WTC11 (cell line): ENCODE measurements around the gene TNP2. TPM values are rescaled to one million over a fixed set of nuclear protein-coding genes. Genes with fewer than 3 reads are reported as not detected.
A peak's percentile ranks its signal among the peaks of the same experiment; 100 is the strongest.

Source experiments
- ATAC-seq: fragments of 200-7000 bp; cut with Tn5 transposase; 2 replicates; pipeline ENCODE4 v1.10.0; 2021; ENCODE audit warnings: mild to moderate bottlenecking, moderate library complexity
- CTCF ChIA-PET: fragments of 300-600 bp; sonication (Branson Sonifier 250); formaldehyde crosslinking; loops from one replicate; lab custom pipeline; 2021; ENCODE audit warnings: antibody characterized with exemption; lab: Charles Lee
- POLR2A ChIA-PET: fragments of 350-600 bp; sonication (Branson Sonifier 250); formaldehyde crosslinking; loops from one replicate; lab custom pipeline; 2021; ENCODE audit warnings: antibody characterized with exemption; lab: Charles Lee
- DNase-seq: peaks from one replicate; pipeline ENCODE4 v3.0.0; 2021; ENCODE audit warnings: low spot score
- H3K27ac Mint-ChIP-seq: 2 replicates; pipeline ENCODE4 v1.8.0; 2021; ENCODE audit warnings: mixed read lengths
- H3K27me3 Mint-ChIP-seq: 2 replicates; pipeline ENCODE4 v1.8.0; 2021; ENCODE audit warnings: low read depth, mild to moderate bottlenecking, moderate library complexity, mixed read lengths
- H3K36me3 Mint-ChIP-seq: 2 replicates; pipeline ENCODE4 v1.8.0; 2021; ENCODE audit warnings: mixed read lengths
- H3K4me1 Mint-ChIP-seq: 2 replicates; pipeline ENCODE4 v1.8.0; 2022; ENCODE audit warnings: mixed read lengths
- H3K4me3 Mint-ChIP-seq: 2 replicates; pipeline ENCODE4 v1.8.0; 2021; ENCODE audit warnings: mild to moderate bottlenecking, moderate library complexity, mixed read lengths
- H3K9me3 Mint-ChIP-seq: 2 replicates; pipeline ENCODE4 v1.8.0; 2021; ENCODE audit warnings: mixed read lengths
- CREB1 ChIP-seq: sonication (generic); formaldehyde crosslinking; IDR thresholded peaks from 2 replicates; pipeline ENCODE4 v1.8.0; 2023; ENCODE audit warnings: mild to moderate bottlenecking, missing genetic modification reagents
- ETV6 ChIP-seq: sonication (generic); formaldehyde crosslinking; IDR thresholded peaks from 2 replicates; pipeline ENCODE4 v1.8.1; 2022; ENCODE audit warnings: mild to moderate bottlenecking, missing genetic modification reagents
- FOXJ3 ChIP-seq: sonication (generic); formaldehyde crosslinking; IDR thresholded peaks from 2 replicates; pipeline ENCODE4 v1.9.0; 2021; ENCODE audit warnings: missing genetic modification reagents, mild to moderate bottlenecking, borderline replicate concordance
- FOXP1 ChIP-seq: sonication (generic); formaldehyde crosslinking; IDR thresholded peaks from 2 replicates; pipeline ENCODE4 v1.8.0; 2022; ENCODE audit warnings: missing genetic modification reagents, mild to moderate bottlenecking, moderate library complexity, borderline replicate concordance
- FOXP4 ChIP-seq: sonication (generic); formaldehyde crosslinking; IDR thresholded peaks from 2 replicates; pipeline ENCODE4 v1.8.0; 2022; ENCODE audit warnings: mild to moderate bottlenecking, missing genetic modification reagents
- GABPB1 ChIP-seq: sonication (generic); formaldehyde crosslinking; IDR thresholded peaks from 2 replicates; pipeline ENCODE4 v1.8.1; 2023; ENCODE audit warnings: mild to moderate bottlenecking, missing genetic modification reagents
- GRHL2 ChIP-seq: fragments of 250-450 bp; sonication (Bioruptor Pico); IDR thresholded peaks from 2 replicates; pipeline ENCODE4 v1.8.0; 2022; ENCODE audit warnings: mild to moderate bottlenecking, moderate library complexity; ENCODE audit not compliant: insufficient replicate concordance, severe bottlenecking
- JUN ChIP-seq: sonication (generic); formaldehyde crosslinking; IDR thresholded peaks from 2 replicates; pipeline ENCODE4 v1.8.0; 2023; ENCODE audit warnings: mild to moderate bottlenecking, missing genetic modification reagents
- OVOL2 ChIP-seq: fragments of 250-450 bp; sonication (Bioruptor Pico); IDR thresholded peaks from 2 replicates; pipeline ENCODE4 v1.9.0; 2021; ENCODE audit warnings: mild to moderate bottlenecking, borderline replicate concordance
- RELA ChIP-seq: sonication (generic); formaldehyde crosslinking; IDR thresholded peaks from 2 replicates; pipeline ENCODE4 v1.8.1; 2022; ENCODE audit warnings: missing genetic modification reagents, mild to moderate bottlenecking, borderline replicate concordance
- SMAD4 ChIP-seq: sonication (generic); formaldehyde crosslinking; IDR thresholded peaks from 2 replicates; pipeline ENCODE4 v1.8.0; 2022; ENCODE audit warnings: mild to moderate bottlenecking, missing genetic modification reagents
- USF1 ChIP-seq: sonication (generic); formaldehyde crosslinking; IDR thresholded peaks from 2 replicates; pipeline ENCODE4 v1.8.0; 2022; ENCODE audit warnings: mild to moderate bottlenecking, missing genetic modification reagents
- ZBTB21 ChIP-seq: sonication (generic); formaldehyde crosslinking; IDR thresholded peaks from 2 replicates; pipeline ENCODE4 v1.8.1; 2023; ENCODE audit warnings: mild to moderate bottlenecking, missing genetic modification reagents, borderline replicate concordance
- ZNF121 ChIP-seq: sonication (generic); formaldehyde crosslinking; IDR thresholded peaks from 2 replicates; pipeline ENCODE4 v1.8.0; 2023; ENCODE audit warnings: missing genetic modification reagents
- ZNF138 ChIP-seq: sonication (generic); formaldehyde crosslinking; conservative IDR thresholded peaks from 2 replicates; pipeline ENCODE4 v1.8.1; 2022; ENCODE audit warnings: mild to moderate bottlenecking, moderate library complexity, missing genetic modification reagents
- ZNF416 ChIP-seq: fragments of 250-450 bp; sonication (Bioruptor Pico); IDR thresholded peaks from 2 replicates; pipeline ENCODE4 v1.9.0; 2021; ENCODE audit warnings: mild to moderate bottlenecking, inconsistent platforms
- ZNF423 ChIP-seq: fragments of 250-450 bp; sonication (Bioruptor Pico); IDR thresholded peaks from 2 replicates; pipeline ENCODE4 v2.1.2; 2022; ENCODE audit warnings: mild to moderate bottlenecking, moderate library complexity
- total RNA-seq: library from RNA; stranded (reverse); gene quantifications from 3 replicates; pipeline ENCODE4 v1.2.3, GENCODE V29; 2021
- TF ChIP-seq, protein P1 (sequence below): sonication (generic); formaldehyde crosslinking; IDR thresholded peaks from 2 replicates; pipeline ENCODE4 v1.8.0; 2022; ENCODE audit warnings: mild to moderate bottlenecking, missing genetic modification reagents
- TF ChIP-seq, protein P2 (sequence below): fragments of 250-450 bp; sonication (Bioruptor Pico); IDR thresholded peaks from 2 replicates; pipeline ENCODE4 v1.9.0; 2021; ENCODE audit warnings: mild to moderate bottlenecking, borderline replicate concordance

TNP2 gene
- total RNA-seq, 1 experiment from 2014 or later, result not detected

DNA sequence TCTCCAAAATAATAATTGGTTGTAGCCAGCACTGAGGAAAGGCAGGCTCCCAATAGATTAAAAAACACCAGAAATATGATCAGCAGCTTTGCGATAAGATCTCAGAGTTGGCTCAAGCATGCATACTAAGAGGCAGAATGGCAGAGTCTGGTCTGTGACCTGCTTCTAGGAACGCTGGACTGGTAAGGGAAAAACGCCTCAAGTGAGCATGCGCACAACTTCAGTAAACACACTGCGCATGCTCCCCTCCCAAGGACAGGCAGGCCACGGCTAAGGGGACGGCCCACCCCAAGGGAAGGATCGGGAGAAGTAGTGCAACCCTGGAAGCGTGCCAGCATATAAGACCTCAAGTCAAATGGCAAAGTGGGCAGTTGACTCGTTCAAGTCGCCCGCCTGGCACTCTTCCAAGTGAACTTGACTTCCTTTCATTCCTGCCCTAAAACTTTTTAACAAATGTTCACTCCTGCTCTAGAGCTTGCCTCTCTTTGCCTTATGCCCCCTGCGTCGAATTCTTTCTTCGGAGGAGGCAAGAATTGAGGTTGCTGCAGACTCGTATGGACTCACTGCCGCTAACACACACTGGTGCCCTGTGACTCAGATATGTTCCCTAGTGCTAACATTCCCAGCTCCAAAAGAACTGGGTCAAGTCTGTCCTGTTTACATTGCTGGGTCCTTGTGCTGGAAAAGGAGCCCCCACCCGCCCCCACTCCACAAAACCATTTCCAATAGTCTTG lies 34.4 kb upstream of the TNP2 start:
- H3K4me1 Mint-ChIP-seq, result peaks cover 32% of the 10 kb centered on the region
- H3K4me3 Mint-ChIP-seq, result no peak overlapping the region
- peak overlapping the region; percentile 30; the same call in 1 of the 2 replicates for H3K27ac Mint-ChIP-seq

GRCh38 chr16:11302977-11303376 lies 33.9 kb upstream of the TNP2 start:
- Mint-ChIP-seq H3K4me3 (no peak overlapping the region), H3K4me1 (peaks cover 30% of the 10 kb centered on the region), H3K27me3 (no peaks in the 10 kb centered on the region), H3K27ac (no peak overlapping the region), H3K36me3 (no peaks in the 10 kb centered on the region), H3K9me3 (peaks cover 4% of the 10 kb centered on the region; the same call in 1 of the 2 replicates)
- POLR2A ChIA-PET, result no interaction called here
- CTCF ChIA-PET, result no interaction called here
- DNase-seq (no peak), ATAC-seq (no peak)
- TF ChIP-seq CREB1 (CRISPR knock-in tag) (no peak), ZNF138 (CRISPR knock-in tag) (no peak), ETV6 (CRISPR knock-in tag) (no peak), FOXJ3 (no peak)

More for the DNA sequence above, 34.4 kb upstream of the TNP2 start:
- TF ChIP-seq, protein P1, sequence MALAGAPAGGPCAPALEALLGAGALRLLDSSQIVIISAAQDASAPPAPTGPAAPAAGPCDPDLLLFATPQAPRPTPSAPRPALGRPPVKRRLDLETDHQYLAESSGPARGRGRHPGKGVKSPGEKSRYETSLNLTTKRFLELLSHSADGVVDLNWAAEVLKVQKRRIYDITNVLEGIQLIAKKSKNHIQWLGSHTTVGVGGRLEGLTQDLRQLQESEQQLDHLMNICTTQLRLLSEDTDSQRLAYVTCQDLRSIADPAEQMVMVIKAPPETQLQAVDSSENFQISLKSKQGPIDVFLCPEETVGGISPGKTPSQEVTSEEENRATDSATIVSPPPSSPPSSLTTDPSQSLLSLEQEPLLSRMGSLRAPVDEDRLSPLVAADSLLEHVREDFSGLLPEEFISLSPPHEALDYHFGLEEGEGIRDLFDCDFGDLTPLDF, result no peak
- no peak for TF ChIP-seq OVOL2 (CRISPR knock-in tag)
- TF ChIP-seq RELA, result no peak
- no peak for TF ChIP-seq ZBTB21 (CRISPR knock-in tag)
- ATAC-seq (no peak), DNase-seq (no peak)
- ChIA-PET POLR2A (no interaction called here), CTCF (interaction anchor here (1.2 kb wide), 1 partner anchor 48 kb away, joined by 3 read pairs; the partner anchor contains the start of gene SOCS1)
- Mint-ChIP-seq H3K9me3 (peaks cover 4% of the 10 kb centered on the region; the same call in 1 of the 2 replicates), H3K27me3 (no peaks in the 10 kb centered on the region), H3K36me3 (no peaks in the 10 kb centered on the region)

DNA sequence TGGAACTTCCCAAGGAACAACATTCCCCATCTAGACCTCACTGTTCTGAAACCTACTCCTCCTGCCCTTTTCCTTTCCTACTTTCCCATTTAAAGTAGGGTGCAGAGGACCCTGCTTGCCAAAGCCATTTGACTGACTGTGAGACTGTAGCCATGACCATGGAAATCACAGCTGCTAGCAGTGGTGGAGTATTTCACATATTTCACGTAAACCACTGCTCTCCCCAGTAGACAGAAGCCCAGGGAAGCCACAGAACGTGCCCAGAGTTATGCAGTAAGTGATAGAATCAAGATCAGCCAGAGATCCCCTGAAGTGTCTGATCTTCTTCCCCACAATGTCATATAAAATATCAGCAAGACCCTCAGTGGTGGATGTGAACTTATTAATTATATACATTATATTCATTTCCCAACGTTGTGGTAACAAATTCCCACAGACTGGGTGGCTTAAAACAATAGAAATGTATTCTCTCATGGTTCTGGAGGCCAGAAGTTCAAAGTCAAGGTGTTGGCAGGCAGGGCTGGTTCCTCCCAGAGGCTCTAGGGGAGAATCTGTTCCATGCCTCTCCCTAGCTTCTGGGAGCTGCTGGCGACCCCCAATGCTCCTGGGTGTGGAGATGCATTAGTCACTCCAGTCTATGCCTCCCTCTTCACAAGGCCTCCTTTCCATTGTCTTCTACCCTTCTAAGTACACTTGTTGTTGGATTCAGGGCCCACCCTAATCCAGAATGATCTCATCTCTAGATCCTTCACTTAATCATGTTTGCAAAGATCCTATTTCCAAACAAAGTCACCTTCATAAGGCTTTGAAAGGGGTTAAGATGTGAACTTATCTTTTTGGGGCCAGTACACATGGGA lies 32.7 kb upstream of the TNP2 start:
- CTCF ChIA-PET, result no interaction called here
- peak overlapping the region; percentile 55; the same call in 1 of the 2 replicates for H3K27ac Mint-ChIP-seq
- TF ChIP-seq JUN (no peak), OVOL2 (CRISPR knock-in tag) (no peak), GABPB1 (no peak), ZBTB21 (CRISPR knock-in tag) (no peak), ZNF416 (CRISPR knock-in tag) (no peak), ZNF121 (CRISPR knock-in tag) (no peak), USF1 (CRISPR knock-in tag) (no peak), RELA (no peak), GRHL2 (CRISPR knock-in tag) (no peak), SMAD4 (CRISPR knock-in tag) (no peak), FOXP1 (no peak), FOXP4 (no peak), ZNF423 (no peak)
- TF ChIP-seq, protein P2, sequence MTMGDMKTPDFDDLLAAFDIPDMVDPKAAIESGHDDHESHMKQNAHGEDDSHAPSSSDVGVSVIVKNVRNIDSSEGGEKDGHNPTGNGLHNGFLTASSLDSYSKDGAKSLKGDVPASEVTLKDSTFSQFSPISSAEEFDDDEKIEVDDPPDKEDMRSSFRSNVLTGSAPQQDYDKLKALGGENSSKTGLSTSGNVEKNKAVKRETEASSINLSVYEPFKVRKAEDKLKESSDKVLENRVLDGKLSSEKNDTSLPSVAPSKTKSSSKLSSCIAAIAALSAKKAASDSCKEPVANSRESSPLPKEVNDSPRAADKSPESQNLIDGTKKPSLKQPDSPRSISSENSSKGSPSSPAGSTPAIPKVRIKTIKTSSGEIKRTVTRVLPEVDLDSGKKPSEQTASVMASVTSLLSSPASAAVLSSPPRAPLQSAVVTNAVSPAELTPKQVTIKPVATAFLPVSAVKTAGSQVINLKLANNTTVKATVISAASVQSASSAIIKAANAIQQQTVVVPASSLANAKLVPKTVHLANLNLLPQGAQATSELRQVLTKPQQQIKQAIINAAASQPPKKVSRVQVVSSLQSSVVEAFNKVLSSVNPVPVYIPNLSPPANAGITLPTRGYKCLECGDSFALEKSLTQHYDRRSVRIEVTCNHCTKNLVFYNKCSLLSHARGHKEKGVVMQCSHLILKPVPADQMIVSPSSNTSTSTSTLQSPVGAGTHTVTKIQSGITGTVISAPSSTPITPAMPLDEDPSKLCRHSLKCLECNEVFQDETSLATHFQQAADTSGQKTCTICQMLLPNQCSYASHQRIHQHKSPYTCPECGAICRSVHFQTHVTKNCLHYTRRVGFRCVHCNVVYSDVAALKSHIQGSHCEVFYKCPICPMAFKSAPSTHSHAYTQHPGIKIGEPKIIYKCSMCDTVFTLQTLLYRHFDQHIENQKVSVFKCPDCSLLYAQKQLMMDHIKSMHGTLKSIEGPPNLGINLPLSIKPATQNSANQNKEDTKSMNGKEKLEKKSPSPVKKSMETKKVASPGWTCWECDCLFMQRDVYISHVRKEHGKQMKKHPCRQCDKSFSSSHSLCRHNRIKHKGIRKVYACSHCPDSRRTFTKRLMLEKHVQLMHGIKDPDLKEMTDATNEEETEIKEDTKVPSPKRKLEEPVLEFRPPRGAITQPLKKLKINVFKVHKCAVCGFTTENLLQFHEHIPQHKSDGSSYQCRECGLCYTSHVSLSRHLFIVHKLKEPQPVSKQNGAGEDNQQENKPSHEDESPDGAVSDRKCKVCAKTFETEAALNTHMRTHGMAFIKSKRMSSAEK (CRISPR knock-in tag), result no peak
- DNase-seq, result no peak
- no peaks in the 10 kb centered on the region for H3K36me3 Mint-ChIP-seq
- peaks cover 36% of the 10 kb centered on the region for H3K4me1 Mint-ChIP-seq
- ATAC-seq, result no peak
- H3K9me3 Mint-ChIP-seq, result peaks cover 4% of the 10 kb centered on the region; the same call in 1 of the 2 replicates
- no peaks in the 10 kb centered on the region for H3K27me3 Mint-ChIP-seq
- POLR2A ChIA-PET, result no interaction called here
- no peak overlapping the region for H3K4me3 Mint-ChIP-seq
